Karpas-422 (cell line): ENCODE measurements around the gene RNFT2. TPM values are rescaled to one million over a fixed set of nuclear protein-coding genes. Genes with fewer than 3 reads are reported as not detected.
"Not testable (repeated sequence)": the region's sequence is repeated elsewhere in the genome, so short reads cannot be mapped to it uniquely, and the experiment has no call there.

Experiments
- DNase-seq: peaks from one replicate; pipeline ENCODE4 v3.0.0-alpha.2; 2015
- H2AFZ ChIP-seq: fragments of 200-600 bp; sonication (generic); 2 replicates; pipeline ENCODE4 v1.6.1; 2014; ENCODE audit warnings: antibody characterized with exemption, low read length, mixed read lengths
- H3K27ac ChIP-seq: fragments of 200-600 bp; sonication (generic); 2 replicates; pipeline ENCODE4 v1.5.1; 2014; ENCODE audit warnings: mild to moderate bottlenecking, low read length, moderate library complexity
- H3K27me3 ChIP-seq: fragments of 200-600 bp; sonication (generic); 2 replicates; pipeline ENCODE4 v1.6.1; 2014; ENCODE audit warnings: low read length, mixed read lengths
- H3K36me3 ChIP-seq: fragments of 200-600 bp; sonication (generic); 2 replicates; pipeline ENCODE4 v1.6.1; 2014; ENCODE audit warnings: low read length, mixed read lengths; ENCODE audit not compliant: insufficient read depth
- H3K4me1 ChIP-seq: fragments of 200-600 bp; sonication (generic); 2 replicates; pipeline ENCODE4 v1.6.1; 2014; ENCODE audit warnings: mild to moderate bottlenecking, low read length, mixed read lengths
- H3K4me2 ChIP-seq: fragments of 200-600 bp; sonication (generic); 2 replicates; pipeline ENCODE4 v1.6.1; 2014; ENCODE audit warnings: low read length, low read depth, mild to moderate bottlenecking; ENCODE audit not compliant: poor library complexity, severe bottlenecking
- H3K4me3 ChIP-seq: fragments of 200-600 bp; sonication (generic); 2 replicates; pipeline ENCODE4 v1.5.1; 2014; ENCODE audit warnings: mild to moderate bottlenecking, antibody characterized with exemption, low read length, mixed read lengths
- H3K79me2 ChIP-seq: fragments of 200-600 bp; sonication (generic); 2 replicates; pipeline ENCODE4 v1.6.1; 2014; ENCODE audit warnings: mild to moderate bottlenecking, low read length, mixed read lengths
- H3K9ac ChIP-seq: fragments of 200-600 bp; sonication (generic); 2 replicates; pipeline ENCODE4 v1.6.0; 2014; ENCODE audit warnings: low read length
- H3K9me2 ChIP-seq: fragments of 200-600 bp; sonication (generic), shearing (Covaris generic); replicated peaks from 2 replicates; pipeline ENCODE4 v1.6.0; 2014; ENCODE audit warnings: mild to moderate bottlenecking, low read length, moderate library complexity; ENCODE audit not compliant: insufficient read depth
- H3K9me3 ChIP-seq: fragments of 300-700, 200-600 bp; sonication (generic); 2 replicates; pipeline ENCODE4 v1.6.1; 2014; ENCODE audit warnings: low read length, mixed read lengths
- H4K20me1 ChIP-seq: fragments of 200-600 bp; sonication (generic); 2 replicates; pipeline ENCODE4 v1.6.1; 2014; ENCODE audit warnings: mild to moderate bottlenecking, antibody characterized with exemption, low read length, low read depth; ENCODE audit not compliant: insufficient read depth
- total RNA-seq: library from RNA; depleted of rRNA; stranded (reverse); fragments of >200 nt; shearing (Covaris generic); gene quantifications from 2 replicates; pipeline ENCODE4 v1.2.3, GENCODE V29; 2014; ENCODE audit warnings: low replicate concordance

Gene RNFT2
- total RNA-seq, 1 experiment from 2014 or later = 6.7 TPM

GRCh38 chr12:116742787-116743186 lies 4.7 kb downstream of the RNFT2 start:
- DNase-seq, H2AFZ ChIP-seq: not testable (repeated sequence)

DNA sequence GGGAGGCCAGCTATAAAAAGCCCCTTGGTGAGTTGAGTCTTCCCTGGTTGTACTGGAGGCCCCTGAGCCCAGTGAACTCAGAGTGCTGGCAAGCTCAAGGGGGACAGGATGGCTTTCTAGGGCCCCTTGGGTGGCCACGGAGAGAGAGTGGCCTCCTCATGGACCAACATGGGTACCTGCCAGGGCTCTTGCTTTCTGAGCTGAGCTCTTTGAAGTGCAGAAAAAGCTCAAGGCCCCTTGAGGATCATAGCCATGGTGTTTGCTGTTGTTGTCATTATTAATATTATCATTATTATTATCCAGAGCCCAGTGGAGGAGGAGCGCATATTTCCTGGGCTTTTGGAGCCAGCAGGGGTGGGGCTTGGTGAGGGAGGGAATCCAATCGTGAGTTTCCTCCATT lies 6.7 kb downstream of the RNFT2 start:
- H3K4me3 ChIP-seq = no peak overlapping the region
- no peaks in the 10 kb centered on the region for H3K27me3 ChIP-seq
- no peaks in the 10 kb centered on the region for H3K4me1 ChIP-seq
- H4K20me1 ChIP-seq = no peaks in the 10 kb centered on the region
- no peaks in the 10 kb centered on the region for H3K9me2 ChIP-seq
- H2AFZ ChIP-seq = no peak overlapping the region
- H3K9me3 ChIP-seq = no peaks in the 10 kb centered on the region
- no peak for DNase-seq
- no peak overlapping the region for H3K27ac ChIP-seq
- H3K36me3 ChIP-seq = no peaks in the 10 kb centered on the region
- H3K79me2 ChIP-seq = no peaks in the 10 kb centered on the region; the same call in 1 of the 2 replicates
- no peak overlapping the region for H3K9ac ChIP-seq
- H3K4me2 ChIP-seq = no peak overlapping the region

More at GRCh38 chr12:116742787-116743186, 4.7 kb downstream of the RNFT2 start:
- not testable (repeated sequence) for H3K27ac ChIP-seq, H3K4me3 ChIP-seq, H3K9me3 ChIP-seq, H3K4me1 ChIP-seq, H3K36me3 ChIP-seq, H3K9ac ChIP-seq, H3K27me3 ChIP-seq, H4K20me1 ChIP-seq, H3K4me2 ChIP-seq, H3K9me2 ChIP-seq
- peaks cover 14% of the 10 kb centered on the region for H3K79me2 ChIP-seq

- Histone ChIP-seq H3K4me3 (no peak overlapping the region), H3K27ac (no peak overlapping the region), H3K9me3 (no peaks in the 10 kb centered on the region), H3K27me3 (no peaks in the 10 kb centered on the region), H3K79me2 (no peaks in the 10 kb centered on the region; the same call in 1 of the 2 replicates), H2AFZ (no peak overlapping the region), H3K9ac (no peak overlapping the region), H3K4me2 (no peak overlapping the region), H3K4me1 (no peaks in the 10 kb centered on the region), H3K9me2 (no peaks in the 10 kb centered on the region), H3K36me3 (peaks cover 4% of the 10 kb centered on the region; the same call in 1 of the 2 replicates), H4K20me1 (no peaks in the 10 kb centered on the region)
- no peak for DNase-seq
Measured at GRCh38 chr12:116745554-116745953, 7.4 kb downstream of the RNFT2 start.

GRCh38 chr12:116749884-116750283 lies 11.8 kb downstream of the RNFT2 start:
- no peak overlapping the region for H3K4me3 ChIP-seq
- H3K9ac ChIP-seq = no peak overlapping the region
- H3K4me1 ChIP-seq = no peaks in the 10 kb centered on the region
- no peak overlapping the region for H2AFZ ChIP-seq
- no peaks in the 10 kb centered on the region for H3K9me2 ChIP-seq
- no peaks in the 10 kb centered on the region for H3K27me3 ChIP-seq
- H3K9me3 ChIP-seq = no peaks in the 10 kb centered on the region
- peaks cover 7% of the 10 kb centered on the region; the same call in 1 of the 2 replicates for H3K36me3 ChIP-seq
- no peaks in the 10 kb centered on the region for H4K20me1 ChIP-seq
- H3K79me2 ChIP-seq = no peaks in the 10 kb centered on the region
- H3K4me2 ChIP-seq = no peak overlapping the region
- no peak overlapping the region for H3K27ac ChIP-seq
- no peak for DNase-seq

DNA sequence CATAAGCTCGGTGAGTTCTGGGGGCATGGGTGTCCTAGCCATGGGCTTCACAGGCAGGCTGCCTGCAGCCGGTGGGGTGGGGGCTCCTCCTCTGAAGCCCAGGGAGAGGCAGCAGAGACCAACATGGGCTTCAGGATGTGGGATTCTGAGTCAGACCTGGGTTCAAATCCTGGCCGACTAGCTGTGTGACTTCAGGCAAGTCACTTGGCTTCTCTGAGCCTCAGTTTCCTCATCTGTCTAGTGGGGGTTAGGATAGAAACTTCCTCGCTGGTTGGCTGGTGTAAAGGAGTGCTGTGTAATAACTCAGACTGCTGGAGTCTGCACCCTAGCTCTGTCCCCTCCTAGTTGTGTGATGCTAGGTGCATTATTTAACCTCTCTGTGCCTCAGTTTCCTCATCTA lies 12.2 kb downstream of the RNFT2 start:
- H3K27me3 ChIP-seq = no peaks in the 10 kb centered on the region
- H2AFZ ChIP-seq = no peak overlapping the region
- no peaks in the 10 kb centered on the region for H3K4me1 ChIP-seq
- no peaks in the 10 kb centered on the region for H4K20me1 ChIP-seq
- H3K9me2 ChIP-seq = no peaks in the 10 kb centered on the region
- DNase-seq = no peak
- no peak overlapping the region for H3K4me3 ChIP-seq
- H3K9ac ChIP-seq = no peak overlapping the region
- no peak overlapping the region for H3K27ac ChIP-seq
- peaks cover 7% of the 10 kb centered on the region; the same call in 1 of the 2 replicates for H3K36me3 ChIP-seq
- no peaks in the 10 kb centered on the region for H3K79me2 ChIP-seq
- H3K9me3 ChIP-seq = no peaks in the 10 kb centered on the region
- H3K4me2 ChIP-seq = no peak overlapping the region

DNA sequence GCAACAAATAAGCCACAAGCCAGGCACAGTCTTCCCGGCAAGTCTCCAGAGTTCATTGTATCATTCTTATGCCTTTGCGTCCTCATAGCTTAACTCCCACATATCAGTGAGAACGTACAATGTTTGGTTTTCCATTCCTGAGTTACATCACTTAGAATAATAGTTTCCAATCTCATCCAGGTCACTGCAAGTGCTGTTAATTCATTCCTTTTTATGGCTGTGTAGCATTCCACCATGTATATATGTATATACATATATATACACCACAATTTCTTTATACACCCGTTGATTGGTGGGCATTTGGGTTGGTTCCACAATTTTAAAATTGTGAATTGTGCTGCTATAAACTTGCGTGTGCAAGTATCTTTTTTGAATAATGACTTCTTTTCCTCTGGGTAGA lies 16.0 kb downstream of the RNFT2 start:
- H3K4me1 ChIP-seq, H3K4me3 ChIP-seq, H3K79me2 ChIP-seq, H3K27me3 ChIP-seq, DNase-seq, H2AFZ ChIP-seq, H3K9ac ChIP-seq, H3K36me3 ChIP-seq, H3K9me3 ChIP-seq, H3K27ac ChIP-seq, H3K4me2 ChIP-seq, H4K20me1 ChIP-seq, H3K9me2 ChIP-seq: not testable (repeated sequence)

GRCh38 chr12:116754783-116755182 lies 16.7 kb downstream of the RNFT2 start:
- H3K27ac ChIP-seq, H3K79me2 ChIP-seq, H3K4me1 ChIP-seq: not testable (repeated sequence)

DNA sequence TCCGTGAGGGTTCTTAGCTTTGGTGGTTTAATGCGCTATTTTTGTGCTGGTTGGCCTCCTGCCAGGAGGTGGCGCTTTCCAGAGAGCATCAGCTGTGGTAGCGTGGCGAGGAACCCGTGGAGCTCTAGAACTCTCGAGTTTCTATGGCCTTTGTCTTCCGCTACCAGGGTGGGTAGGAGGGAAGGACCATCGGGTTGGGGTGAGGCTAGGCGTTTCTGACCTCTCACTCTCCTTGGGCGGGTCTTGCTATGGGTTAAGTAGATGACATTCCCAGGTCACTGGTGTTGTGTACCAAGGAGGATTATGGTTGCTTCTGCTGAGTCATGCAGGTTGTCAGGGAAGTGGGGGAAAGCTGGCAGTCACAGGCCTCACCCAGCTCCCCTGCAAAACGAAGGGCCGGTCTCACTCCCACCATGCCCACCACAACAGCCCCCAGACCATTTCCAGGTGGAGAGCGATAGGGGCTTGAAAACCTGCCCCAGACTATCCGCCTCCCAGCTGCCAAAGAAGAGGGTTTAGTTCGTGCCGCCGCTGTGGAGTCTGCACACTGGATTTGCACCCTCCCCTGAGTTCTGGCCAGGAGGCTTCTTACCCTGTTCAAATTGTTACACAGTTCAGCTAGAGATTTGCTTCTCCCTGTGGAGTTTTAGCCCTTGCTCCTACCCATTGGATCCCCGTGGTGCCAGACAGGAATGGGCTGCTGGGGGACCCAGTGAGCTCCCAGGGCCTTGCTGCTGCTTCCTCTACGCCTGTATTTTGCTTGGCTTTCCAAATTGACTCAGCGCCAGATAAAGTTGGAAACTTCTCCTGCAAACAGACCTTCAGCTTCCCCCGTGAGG lies 21.9 kb downstream of the RNFT2 start:
- Histone ChIP-seq H4K20me1 (no peaks in the 10 kb centered on the region), H2AFZ (no peak overlapping the region), H3K27ac (no peak overlapping the region), H3K4me3 (no peak overlapping the region), H3K9me2 (no peaks in the 10 kb centered on the region), H3K79me2 (no peaks in the 10 kb centered on the region), H3K27me3 (no peaks in the 10 kb centered on the region), H3K9ac (no peak overlapping the region), H3K9me3 (no peaks in the 10 kb centered on the region), H3K4me1 (no peaks in the 10 kb centered on the region), H3K4me2 (no peak overlapping the region), H3K36me3 (0 out of 2 replicates have a peak, but pooled peaks cover 2% of the 10 kb centered on the region)
- DNase-seq = no peak

More at GRCh38 chr12:116754783-116755182, 16.7 kb downstream of the RNFT2 start:
- not testable (repeated sequence) for H3K27me3 ChIP-seq, H3K9me3 ChIP-seq, H3K4me2 ChIP-seq, H3K9ac ChIP-seq, H3K4me3 ChIP-seq, H3K9me2 ChIP-seq, DNase-seq, H3K36me3 ChIP-seq, H4K20me1 ChIP-seq, H2AFZ ChIP-seq
